GM18499 (cell line): ENCODE results near the gene PNPLA2.

ENCODE experiments used
- ATAC-seq: cut with Tn5 transposase; IDR thresholded peaks from one replicate; pipeline ENCODE4 v1.9.1; 2021; ENCODE audit warnings: moderate number of reproducible peaks; ENCODE audit not compliant: insufficient read depth, unreplicated experiment

The PNPLA2 gene

GRCh38 chr11:855330-855674 lies 36.6 kb downstream of the PNPLA2 start:
- ATAC-seq: no peak

DNA sequence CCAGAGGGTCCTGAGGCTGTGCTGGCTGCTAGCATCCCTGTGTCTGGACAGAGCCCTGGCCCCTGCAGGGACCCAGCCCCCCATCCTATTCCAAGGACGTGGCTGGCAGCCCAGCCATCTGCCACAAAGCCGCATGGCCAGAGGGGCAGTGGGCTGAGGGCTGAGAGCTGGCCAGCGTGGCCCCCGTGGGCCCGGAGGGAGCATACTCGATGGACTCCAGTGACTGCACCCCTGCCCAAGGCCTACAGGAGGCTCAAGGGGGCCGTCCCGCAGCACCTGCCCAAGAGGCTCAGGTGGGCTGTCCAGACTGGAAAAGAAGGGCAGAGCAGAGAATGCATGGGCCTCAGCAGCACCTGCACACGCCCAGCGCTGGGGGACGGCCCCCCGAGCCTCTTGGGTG lies 37.1 kb downstream of the PNPLA2 start:
- ATAC-seq: no peak

- no peak for ATAC-seq
These were observed 37.7 kb downstream of the PNPLA2 start for GRCh38 chr11:856397-856796.

DNA sequence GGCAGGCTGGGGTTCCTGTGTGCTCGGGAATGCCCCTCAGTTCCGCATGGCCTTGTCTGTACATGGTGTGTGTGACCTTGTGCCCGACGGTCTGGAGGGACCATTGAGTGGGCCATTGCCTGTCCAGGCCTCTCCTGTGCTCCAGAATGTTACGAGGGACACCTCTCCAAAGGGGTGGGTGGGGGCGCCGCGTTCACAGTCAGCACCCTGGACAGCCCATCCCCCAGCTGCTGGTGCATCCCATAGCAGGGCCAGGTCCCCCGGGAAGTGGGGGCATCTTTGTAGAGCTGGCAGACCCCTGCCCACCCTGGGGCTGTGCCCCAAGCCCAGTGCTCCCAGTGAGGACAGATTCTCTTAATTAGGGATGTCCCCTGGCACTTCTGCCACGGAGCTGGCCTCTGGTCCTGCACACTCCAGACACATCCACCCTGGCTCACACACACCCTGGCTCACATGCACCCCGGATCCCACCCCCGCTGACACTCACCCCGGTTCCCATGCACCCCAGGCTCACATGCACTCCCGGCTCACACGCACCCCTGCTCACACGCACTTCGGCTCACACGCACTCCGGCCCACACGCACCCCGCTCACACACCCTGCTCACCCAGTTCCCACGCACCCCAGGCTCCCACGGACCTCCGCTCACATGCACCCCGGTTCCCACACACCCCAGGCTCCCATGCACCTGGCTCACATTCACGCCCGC lies 39.5 kb downstream of the PNPLA2 start:
- ATAC-seq: no peak

- no peak for ATAC-seq
These were observed 40.1 kb downstream of the PNPLA2 start for GRCh38 chr11:858762-859339.

DNA sequence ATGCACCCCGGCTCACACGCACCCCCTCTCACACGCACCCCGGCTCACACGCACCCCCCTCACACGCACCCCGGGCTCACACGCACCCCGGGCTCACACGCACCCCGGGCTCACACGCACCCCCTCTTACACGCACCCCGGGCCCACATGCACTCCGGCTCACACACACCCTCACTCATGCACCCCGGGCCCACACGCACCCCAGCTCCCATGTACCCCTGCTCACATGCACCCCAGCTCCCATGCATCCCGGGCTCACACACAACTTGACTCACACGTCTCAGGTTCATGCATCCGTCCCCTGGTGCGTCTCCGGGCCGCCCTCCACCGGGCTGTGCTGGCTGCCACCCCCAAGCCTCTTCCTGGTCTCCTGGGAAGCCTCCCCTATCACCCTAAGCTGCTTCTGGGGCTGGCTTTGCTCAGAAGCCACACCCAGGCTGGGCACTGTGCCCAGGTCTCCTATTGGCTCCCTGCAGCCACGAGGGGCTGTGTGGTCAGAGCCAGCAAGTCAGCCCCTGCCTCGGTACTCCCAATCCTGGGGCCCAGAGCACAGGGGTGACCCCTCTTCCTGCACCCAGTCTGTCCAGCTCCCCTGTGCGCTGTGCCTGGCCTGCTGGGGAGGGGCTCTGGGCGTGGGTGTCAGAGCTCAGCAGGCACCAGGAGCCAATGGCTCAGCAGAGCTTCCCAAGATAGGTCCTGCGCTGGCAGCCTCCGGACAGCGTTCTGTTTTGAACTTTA lies 40.8 kb downstream of the PNPLA2 start:
- ATAC-seq: no peak

DNA sequence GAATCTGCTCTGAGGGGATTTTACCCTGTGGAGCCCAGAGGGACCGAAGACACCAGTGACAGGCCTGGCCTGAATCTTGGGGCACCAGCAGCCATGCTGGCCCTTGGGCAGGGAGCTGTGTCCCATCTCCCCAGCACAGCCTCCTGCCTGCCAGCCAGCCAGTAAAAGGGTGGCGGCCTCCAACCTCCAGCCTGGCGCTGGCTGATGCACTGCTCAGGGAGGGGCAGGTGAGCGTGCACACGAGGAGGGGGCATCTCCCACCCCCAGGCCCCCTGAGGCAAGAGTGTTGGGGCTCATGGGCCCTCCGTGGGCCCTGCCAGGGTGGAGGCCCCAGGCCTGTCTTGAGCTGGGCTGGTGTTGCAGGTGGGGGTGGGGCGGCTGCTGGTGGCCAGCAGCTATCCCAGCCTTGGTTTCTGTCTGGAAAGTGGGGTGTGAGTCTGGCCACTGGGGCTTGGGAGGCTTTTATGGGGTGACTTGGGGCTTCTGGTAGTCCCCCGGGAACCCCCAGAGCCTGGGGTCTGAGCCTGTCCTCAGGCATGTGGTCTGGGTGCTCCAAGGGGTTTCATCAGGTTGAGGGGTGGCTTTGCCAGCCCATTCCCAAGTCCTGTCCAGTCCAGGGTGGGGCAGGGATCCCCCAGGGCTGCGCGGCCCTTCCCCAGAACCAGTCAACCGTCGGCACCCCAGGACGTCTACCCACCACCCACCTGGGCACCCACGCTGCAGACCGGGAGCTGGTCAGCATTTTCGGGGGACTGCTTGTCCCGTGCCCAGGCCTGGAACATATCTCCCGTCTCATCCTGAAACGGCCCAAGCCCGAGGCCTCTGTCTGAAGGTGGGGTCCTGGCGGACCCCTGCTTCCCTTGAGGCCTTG lies 41.8 kb downstream of the PNPLA2 start:
- no peak for ATAC-seq

DNA sequence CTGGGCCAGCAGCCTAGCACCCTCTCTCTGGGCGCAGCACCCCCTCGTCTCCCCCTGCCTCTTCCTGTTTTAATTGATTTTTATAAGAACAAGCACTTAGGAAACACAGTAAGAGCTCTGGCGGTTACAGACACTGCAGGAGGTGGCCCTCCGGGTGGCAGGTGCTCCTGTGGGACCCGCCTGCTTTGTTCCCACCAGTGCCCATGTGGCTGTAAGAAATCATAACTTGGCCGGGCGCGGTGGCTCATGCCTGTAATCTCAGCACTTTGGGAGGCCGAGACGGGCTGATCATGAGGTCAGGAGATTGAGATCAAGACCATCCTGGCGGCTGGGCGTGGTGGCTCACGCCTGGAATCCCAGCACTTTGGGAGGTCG lies 42.4 kb downstream of the PNPLA2 start:
- no peak for ATAC-seq

- no peak for ATAC-seq
These were observed 43.5 kb downstream of the PNPLA2 start for GRCh38 chr11:862081-862661.

GRCh38 chr11:862696-863022 lies 43.9 kb downstream of the PNPLA2 start:
- no peak for ATAC-seq

DNA sequence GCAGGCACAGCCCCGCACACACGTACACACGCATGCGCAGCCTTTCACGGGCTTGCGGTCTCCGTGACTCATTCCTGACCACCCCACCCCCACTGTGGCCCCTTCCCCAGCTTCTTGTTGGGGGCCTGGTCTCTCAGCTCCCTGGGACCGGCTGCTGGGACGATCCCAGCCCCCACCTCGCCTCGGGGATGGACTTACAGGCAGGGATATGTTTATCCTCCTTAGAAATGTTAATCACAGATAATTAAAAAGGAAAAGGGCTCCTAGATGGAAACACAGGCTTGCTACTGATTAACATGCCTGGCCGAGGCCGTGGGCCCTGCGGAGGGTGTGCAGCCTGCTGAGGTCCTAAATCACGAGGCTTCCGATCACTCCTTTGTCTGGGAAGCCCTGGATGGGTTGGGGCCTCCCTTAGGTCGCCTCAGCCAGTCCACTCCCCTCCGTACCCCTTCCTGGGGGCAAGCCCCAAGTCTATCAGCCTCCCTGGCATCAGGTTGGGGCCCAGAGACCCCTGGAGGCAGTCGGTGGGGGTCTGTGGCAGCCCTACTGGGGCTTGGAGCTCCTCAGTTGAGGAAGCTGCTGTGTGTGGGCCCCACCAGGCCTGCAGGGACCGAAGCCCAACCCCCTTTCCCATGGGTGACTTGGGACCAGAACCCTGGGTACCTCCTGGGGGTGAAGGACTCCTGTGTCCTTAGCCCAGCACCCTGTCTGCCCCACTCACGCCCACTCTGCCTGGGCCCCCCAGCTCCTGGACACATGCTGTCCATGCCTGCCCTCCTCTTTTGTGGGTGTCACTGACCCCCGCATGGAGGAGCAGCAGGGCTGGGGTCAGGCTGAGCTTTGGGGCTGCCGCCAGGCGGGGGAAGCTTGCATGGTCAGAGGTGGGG lies 44.6 kb downstream of the PNPLA2 start:
- no peak for ATAC-seq

DNA sequence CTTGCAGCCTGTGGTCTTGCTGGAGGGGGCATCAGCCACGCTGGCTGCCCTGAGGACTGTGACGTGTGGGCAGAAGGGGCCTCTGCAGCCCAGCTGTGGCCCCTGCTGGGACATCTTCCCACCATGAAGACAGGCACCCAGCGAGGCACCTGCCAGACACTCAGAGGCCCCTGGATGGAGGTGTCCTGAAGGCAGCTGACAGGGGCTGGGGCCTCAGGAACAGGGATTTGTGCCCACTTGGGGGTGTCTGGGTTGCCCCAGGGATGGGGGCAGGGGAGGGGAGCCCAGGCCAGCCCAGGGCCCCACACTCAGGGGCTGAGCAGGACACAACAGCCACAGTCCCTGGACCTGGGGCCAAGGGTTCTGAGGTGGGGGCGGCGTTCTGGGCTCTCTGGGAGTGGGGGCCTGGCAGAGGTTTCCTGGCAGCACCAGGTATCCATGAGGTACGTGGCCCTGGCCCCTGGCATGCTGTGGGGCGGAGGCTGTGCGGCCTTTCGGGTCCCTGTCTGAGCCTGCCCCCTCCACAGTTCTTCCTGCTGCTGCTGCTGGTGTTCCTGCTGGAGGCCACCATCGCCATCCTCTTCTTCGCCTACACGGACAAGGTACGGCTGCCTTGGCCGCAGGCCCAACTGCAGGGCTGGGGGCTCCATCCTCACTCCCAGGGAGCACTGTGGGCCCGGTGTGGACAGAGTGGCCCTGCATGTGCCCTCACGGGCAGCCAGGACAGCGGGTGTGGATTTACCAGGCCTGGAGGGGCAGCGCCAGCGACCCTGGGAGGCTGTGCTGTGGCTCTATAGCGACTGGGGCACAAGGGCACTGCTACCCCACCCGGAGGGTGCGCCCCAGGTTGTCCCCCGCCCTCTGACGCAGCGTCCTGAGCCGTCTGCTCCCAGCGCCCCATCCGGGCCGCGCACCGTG lies 45.5 kb downstream of the PNPLA2 start:
- ATAC-seq: no peak

DNA sequence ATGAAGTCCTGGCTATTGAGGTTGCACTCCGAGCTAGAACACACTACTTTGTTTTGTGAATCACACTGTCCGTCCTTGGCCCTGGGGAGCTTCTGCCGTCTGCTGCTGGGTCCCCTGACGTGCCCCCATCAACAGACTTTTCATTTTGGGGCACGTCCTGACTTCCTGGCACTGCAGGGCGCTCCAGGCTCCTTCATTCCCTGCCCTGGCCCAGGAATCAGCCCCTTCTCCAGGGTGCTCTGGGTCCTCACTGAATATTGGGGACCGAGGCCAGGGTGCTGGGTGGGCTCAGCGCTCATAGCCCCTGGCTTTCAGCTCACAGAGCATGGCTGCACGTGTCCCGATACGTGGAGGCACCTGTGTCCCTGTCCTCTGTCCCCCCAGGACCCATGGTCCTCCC lies 46.2 kb downstream of the PNPLA2 start:
- ATAC-seq: no peak

GRCh38 chr11:865462-866430 lies 47.0 kb downstream of the PNPLA2 start:
- no peak for ATAC-seq

DNA sequence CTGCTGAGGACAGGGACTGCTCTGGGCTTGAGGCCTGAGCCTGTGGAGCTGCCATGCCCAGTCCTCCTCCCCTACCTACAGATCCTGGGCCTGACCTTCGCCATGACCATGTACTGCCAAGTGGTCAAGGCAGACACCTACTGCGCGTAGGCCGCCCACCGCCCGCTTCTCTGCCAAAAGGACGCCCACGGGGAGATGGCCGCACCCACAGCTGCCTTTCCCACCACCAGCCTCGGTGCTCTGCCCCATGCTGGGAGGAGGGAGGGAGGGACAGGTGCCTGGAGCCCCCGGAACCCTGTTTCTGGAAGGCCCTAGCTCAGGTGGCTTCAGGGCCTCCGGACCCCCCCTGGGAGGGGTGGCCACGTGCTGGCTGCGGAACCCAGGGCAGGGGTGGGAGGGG lies 47.8 kb downstream of the PNPLA2 start:
- no peak for ATAC-seq

DNA sequence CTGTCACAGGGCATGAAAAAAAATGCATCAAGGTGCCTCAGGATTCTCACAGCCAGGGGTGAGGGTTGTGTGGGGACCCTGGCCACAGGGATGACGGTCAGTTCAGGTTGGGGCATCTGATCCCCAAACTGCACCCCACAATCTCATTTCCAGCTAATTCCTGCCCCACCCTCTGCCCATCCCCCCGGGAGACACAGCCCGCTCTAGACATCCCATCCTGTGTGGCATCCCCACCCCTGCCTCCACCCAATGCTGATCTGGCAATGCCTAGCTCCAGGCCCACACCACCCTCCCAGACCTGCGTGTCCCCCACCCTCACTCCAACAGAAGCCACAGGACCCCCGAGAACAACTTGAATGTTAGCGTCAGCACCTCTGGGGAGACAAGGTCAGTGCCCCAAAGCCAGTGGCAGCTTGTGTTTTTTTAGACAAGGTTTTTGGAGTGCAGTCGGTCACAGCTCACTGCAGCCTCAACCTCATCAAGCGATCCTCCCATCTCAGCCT lies 49.2 kb downstream of the PNPLA2 start:
- ATAC-seq: no peak

DNA sequence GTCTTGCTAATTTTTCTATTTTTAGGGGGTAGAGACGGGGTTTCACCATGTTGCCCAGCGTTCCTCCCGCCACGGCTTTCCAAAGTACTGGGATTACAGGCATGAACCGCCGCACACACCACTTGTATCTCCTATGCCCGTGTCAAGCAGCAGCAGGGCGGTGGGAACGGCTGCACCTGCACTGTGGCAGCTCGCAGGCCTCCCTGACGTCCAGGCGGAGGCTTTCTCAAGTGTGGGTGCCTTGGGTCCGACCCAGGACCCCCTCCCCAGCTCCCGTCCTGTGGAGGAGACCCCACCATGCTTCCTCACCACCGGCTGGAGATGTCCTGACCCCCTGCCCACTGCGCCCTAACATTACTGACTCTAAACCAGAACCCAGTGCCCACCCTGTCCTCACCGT lies 49.7 kb downstream of the PNPLA2 start:
- no peak for ATAC-seq
